GM10248 (cell line): Measurements from ENCODE around the gene USP24.

Experiments used
- CTCF ChIA-PET: fragments of 300-600 bp; sonication (Branson Sonifier 250); formaldehyde crosslinking; extraction: SDS; loops from one replicate; lab custom pipeline; 2021; ENCODE audit warnings: antibody characterized with exemption; lab: Yijun Ruan, JAX
- POLR2A ChIA-PET: fragments of 350-650 bp; sonication (Branson Sonifier 250); formaldehyde crosslinking; extraction: SDS; loops from one replicate; lab custom pipeline; 2020; ENCODE audit warnings: antibody characterized with exemption; lab: Yijun Ruan, JAX
- DNase-seq: peaks from one replicate; pipeline ENCODE4 v3.0.0; 2012; ENCODE audit errors: extremely low spot score
- CTCF ChIP-seq: IDR thresholded peaks from 2 replicates; pipeline ENCODE4 v1.5.1; 2012; ENCODE audit warnings: mild to moderate bottlenecking, low read depth; ENCODE audit errors: extremely low read depth, missing control alignments, control extremely low read depth

Gene USP24

GRCh38 chr1:55131218-55131617 is 83.9 kb downstream of the USP24 start:
- TF ChIP-seq CTCF = no peak
- ChIA-PET POLR2A (no interaction called here), CTCF (interaction anchor here (0.9 to 1.3 kb wide), 2 partner anchors 72 to 78 kb away, joined by 3 to 4 read pairs; no protein-coding TSS in a partner anchor)
- no peak for DNase-seq

- TF ChIP-seq CTCF = no peak
- ChIA-PET POLR2A (no interaction called here), CTCF (interaction anchor here (0.8 to 2.0 kb wide), 5 partner anchors 12 to 184 kb away, joined by 3 to 4 read pairs (median 3); no protein-coding TSS in a partner anchor)
- DNase-seq = no peak
Observed at GRCh38 chr1:55129194-55129728, 85.9 kb downstream of the USP24 start.

- POLR2A ChIA-PET = no interaction called here
- DNase-seq = no peak
- CTCF ChIA-PET = interaction anchor here (2.0 kb wide), 1 partner anchor 24 kb away, joined by 4 read pairs; no protein-coding TSS in a partner anchor
- no peak for TF ChIP-seq CTCF
Observed at GRCh38 chr1:55128418-55128995, 86.7 kb downstream of the USP24 start.

GRCh38 chr1:55127827-55128343 is 87.3 kb downstream of the USP24 start:
- ChIA-PET CTCF (interaction anchor here (0.9 kb wide), 1 partner anchor 150 kb away, joined by 3 read pairs; no protein-coding TSS in a partner anchor), POLR2A (no interaction called here)
- no peak for TF ChIP-seq CTCF
- DNase-seq = peak; percentile 40

- POLR2A ChIA-PET = no interaction called here
- CTCF ChIA-PET = interaction anchor here (1.3 to 3.1 kb wide), 3 partner anchors 13 to 17 kb away, joined by 3 to 10 read pairs (median 4); no protein-coding TSS in a partner anchor
- TF ChIP-seq CTCF = no peak
- no peak for DNase-seq
Observed at GRCh38 chr1:55124470-55124869, 90.7 kb downstream of the USP24 start.

- DNase-seq = no peak
- ChIA-PET CTCF (interaction anchor here (1.4 to 2.9 kb wide), 4 partner anchors 9 to 157 kb away, joined by 4 to 14 read pairs (median 6); no protein-coding TSS in a partner anchor), POLR2A (no interaction called here)
- no peak for TF ChIP-seq CTCF
Observed at GRCh38 chr1:55120538-55120937, 94.6 kb downstream of the USP24 start.
